RWPE1 (cell line): ENCODE measurements around the gene SIM2.
A peak's percentile ranks its signal among the peaks of the same experiment; 100 is the strongest.

Source experiments
- CTCF ChIA-PET: fragments of 350-600 bp; sonication (Branson Sonifier 250); formaldehyde crosslinking; extraction: SDS; loops from one replicate; lab custom pipeline; 2021; lab: Yijun Ruan, JAX
- POLR2A ChIA-PET: fragments of 400-600 bp; formaldehyde crosslinking; extraction: SDS; loops from one replicate; lab custom pipeline; 2020; ENCODE audit warnings: antibody characterized with exemption; ENCODE audit not compliant: low non-redundant PET; lab: Yijun Ruan, JAX
- DNase-seq: peaks from one replicate; pipeline ENCODE4 v3.0.0; 2012; ENCODE audit warnings: low spot score
- H3K27ac ChIP-seq: fragments of 450-650 bp; 2 replicates; pipeline ENCODE4 v1.5.1; 2017
- CTCF ChIP-seq: fragments of 450-650 bp; conservative IDR thresholded peaks from 2 replicates; pipeline ENCODE4 v1.5.1; 2017; ENCODE audit warnings: low read depth, mild to moderate bottlenecking

The SIM2 gene

GRCh38 chr21:36703123-36703522 lies 4.2 kb downstream of the SIM2 start:
- H3K27ac ChIP-seq: peak overlapping the region; percentile 94
- POLR2A ChIA-PET: no interaction called here
- CTCF ChIA-PET: no interaction called here
- TF ChIP-seq CTCF: no peak
- no peak for DNase-seq

GRCh38 chr21:36703626-36704280 lies 4.8 kb downstream of the SIM2 start:
- POLR2A ChIA-PET: no interaction called here
- TF ChIP-seq CTCF: no peak
- CTCF ChIA-PET: no interaction called here
- DNase-seq: no peak
- peak overlapping the region; percentile 94 for H3K27ac ChIP-seq

- H3K27ac ChIP-seq: peak overlapping the region; percentile 94
- no peak for TF ChIP-seq CTCF
- DNase-seq: no peak
- ChIA-PET CTCF (interaction anchor here (0.7 to 1.1 kb wide), 2 partner anchors 12 to 194 kb away, joined by 4 read pairs; no protein-coding TSS in a partner anchor), POLR2A (no interaction called here)
These were observed 5.5 kb downstream of the SIM2 start for GRCh38 chr21:36704281-36704957.

- no peak for TF ChIP-seq CTCF
- DNase-seq: no peak
- H3K27ac ChIP-seq: peak overlapping the region; percentile 94
- ChIA-PET CTCF (interaction anchor here (0.7 to 1.1 kb wide), 3 partner anchors 13 to 195 kb away, joined by 4 read pairs; no protein-coding TSS in a partner anchor), POLR2A (no interaction called here)
These were observed 6.2 kb downstream of the SIM2 start for GRCh38 chr21:36704958-36705678.

GRCh38 chr21:36705679-36706481 lies 7.0 kb downstream of the SIM2 start:
- peak overlapping the region; percentile 94 for H3K27ac ChIP-seq
- TF ChIP-seq CTCF: peak; percentile 59
- POLR2A ChIA-PET: no interaction called here
- no peak for DNase-seq
- CTCF ChIA-PET: interaction anchor here (0.6 to 1.1 kb wide), 3 partner anchors 14 to 77 kb away, joined by 3 to 4 read pairs (median 4); no protein-coding TSS in a partner anchor

- no peak for DNase-seq
- ChIA-PET CTCF (interaction anchor here (0.6 kb wide), 1 partner anchor 78 kb away, joined by 3 read pairs; no protein-coding TSS in a partner anchor), POLR2A (no interaction called here)
- peak overlapping the region; percentile 94 for H3K27ac ChIP-seq
- TF ChIP-seq CTCF: no peak; the same call in 1 of the 2 replicates
These were observed 7.6 kb downstream of the SIM2 start for GRCh38 chr21:36706482-36706852.
